Measurements from ENCODE around the gene CLIC5. TPM values are rescaled to one million over a fixed set of nuclear protein-coding genes. Genes with fewer than 3 reads are reported as not detected.

The CLIC5 gene
- polyA plus RNA-seq, 1 donor (not counting 4 experiments of a cell fraction or from before 2014, with no cell fraction given), result 0.09 TPM

- H3K4me1 ChIP-seq (ENCODE audit: control insufficient read depth, extremely low read depth, insufficient read depth, low read length), result peaks cover 12% of the 10 kb centered on the region
- H3K9me3 ChIP-seq (ENCODE audit: control insufficient read depth, low read depth, low read length), result no peaks in the 10 kb centered on the region
- H3K9ac ChIP-seq (ENCODE audit: control insufficient read depth, extremely low read depth, insufficient read depth, low read length), result no peak overlapping the region
- H3K9me1 ChIP-seq (ENCODE audit: control insufficient read depth, extremely low read depth, insufficient read depth, low read length), result no peaks in the 10 kb centered on the region
- no peak overlapping the region for H3K4me3 ChIP-seq (ENCODE audit: control insufficient read depth in 2 of 3, extremely low read depth in 1 of 3, insufficient read depth in 2 of 3, low read depth in 1 of 3, low read length in 3 of 3)
- H3K36me3 ChIP-seq (ENCODE audit: control insufficient read depth in 2 of 2, extremely low read depth in 1 of 2, insufficient read depth in 2 of 2, low read length in 2 of 2), result no peaks in the 10 kb centered on the region
- no peaks in the 10 kb centered on the region for H4K20me1 ChIP-seq (ENCODE audit: control insufficient read depth, extremely low read depth, insufficient read depth, low read length)
- no peak overlapping the region for H3K4me2 ChIP-seq (ENCODE audit: control insufficient read depth, extremely low read depth, insufficient read depth, low read depth, low read length)
- no peak for DNase-seq (ENCODE audit: low read depth, low spot score)
- no peak overlapping the region for H3K27ac ChIP-seq (ENCODE audit: control insufficient read depth, insufficient read depth, low read length)
- no peaks in the 10 kb centered on the region for H3K27me3 ChIP-seq (ENCODE audit: control insufficient read depth, extremely low read depth, insufficient read depth, low read length)
- dilution Hi-C loops (cut with MboI; ENCODE audit: extremely low pct_ligation_motif_present, low sequenced_read_pairs), result no loop called here
- no peak for FAIRE-seq
- no peaks in the 10 kb centered on the region for H3K79me2 ChIP-seq (ENCODE audit: control insufficient read depth, insufficient read depth, low read length)
- no peak overlapping the region for H2AFZ ChIP-seq (ENCODE audit: control insufficient read depth, low read length)
- TF ChIP-seq CTCF (optimal IDR thresholded peaks at IDR 0.05 in 1 of 3, IDR thresholded peaks at IDR 0.05 in 1 of 3, conservative IDR thresholded peaks at IDR 0.05 in 1 of 3; ENCODE audit: extremely low read depth in 1 of 3, insufficient read depth in 2 of 3, low read length in 3 of 3) (no peak), EZH2 (IDR thresholded peaks at IDR 0.05; ENCODE audit: low read length) (no peak)
Measured at GRCh38 chr6:45841062-45841461, 174.6 kb downstream of the CLIC5 start.

- no peaks in the 10 kb centered on the region for H4K20me1 ChIP-seq (ENCODE audit: control insufficient read depth, extremely low read depth, insufficient read depth, low read length)
- H2AFZ ChIP-seq (ENCODE audit: control insufficient read depth, low read length), result no peak overlapping the region
- H3K27me3 ChIP-seq (ENCODE audit: control insufficient read depth, extremely low read depth, insufficient read depth, low read length), result no peaks in the 10 kb centered on the region
- H3K4me2 ChIP-seq (ENCODE audit: control insufficient read depth, extremely low read depth, insufficient read depth, low read depth, low read length), result no peak overlapping the region
- no peak overlapping the region for H3K4me3 ChIP-seq (ENCODE audit: control insufficient read depth in 2 of 3, extremely low read depth in 1 of 3, insufficient read depth in 2 of 3, low read depth in 1 of 3, low read length in 3 of 3)
- H3K27ac ChIP-seq (ENCODE audit: control insufficient read depth, insufficient read depth, low read length), result no peak overlapping the region
- no peak for TF ChIP-seq EZH2 (IDR thresholded peaks at IDR 0.05; ENCODE audit: low read length)
- no peak for TF ChIP-seq CTCF (optimal IDR thresholded peaks at IDR 0.05 in 1 of 3, IDR thresholded peaks at IDR 0.05 in 1 of 3, conservative IDR thresholded peaks at IDR 0.05 in 1 of 3; ENCODE audit: extremely low read depth in 1 of 3, insufficient read depth in 2 of 3, low read length in 3 of 3)
- H3K79me2 ChIP-seq (ENCODE audit: control insufficient read depth, insufficient read depth, low read length), result no peaks in the 10 kb centered on the region
- DNase-seq (ENCODE audit: low read depth, low spot score) (no peak), FAIRE-seq (no peak)
- dilution Hi-C loops (cut with MboI; ENCODE audit: extremely low pct_ligation_motif_present, low sequenced_read_pairs), result no loop called here
- no peaks in the 10 kb centered on the region for H3K36me3 ChIP-seq (ENCODE audit: control insufficient read depth in 2 of 2, extremely low read depth in 1 of 2, insufficient read depth in 2 of 2, low read length in 2 of 2)
- H3K4me1 ChIP-seq (ENCODE audit: control insufficient read depth, extremely low read depth, insufficient read depth, low read length), result peaks cover 20% of the 10 kb centered on the region
- no peaks in the 10 kb centered on the region for H3K9me3 ChIP-seq (ENCODE audit: control insufficient read depth, low read depth, low read length)
- no peak overlapping the region for H3K9ac ChIP-seq (ENCODE audit: control insufficient read depth, extremely low read depth, insufficient read depth, low read length)
- no peaks in the 10 kb centered on the region for H3K9me1 ChIP-seq (ENCODE audit: control insufficient read depth, extremely low read depth, insufficient read depth, low read length)
Measured at GRCh38 chr6:45838996-45839395, 176.7 kb downstream of the CLIC5 start.
